DMS 273 treated with DMSO at 0.1 percent for 48 hours (cell line): ENCODE measurements around the gene PRDM1.

Experiments used
- DNase-seq: peaks from one replicate; lab custom pipeline; 2025; lab: John Stamatoyannopoulos, UW

Gene PRDM1

DNA sequence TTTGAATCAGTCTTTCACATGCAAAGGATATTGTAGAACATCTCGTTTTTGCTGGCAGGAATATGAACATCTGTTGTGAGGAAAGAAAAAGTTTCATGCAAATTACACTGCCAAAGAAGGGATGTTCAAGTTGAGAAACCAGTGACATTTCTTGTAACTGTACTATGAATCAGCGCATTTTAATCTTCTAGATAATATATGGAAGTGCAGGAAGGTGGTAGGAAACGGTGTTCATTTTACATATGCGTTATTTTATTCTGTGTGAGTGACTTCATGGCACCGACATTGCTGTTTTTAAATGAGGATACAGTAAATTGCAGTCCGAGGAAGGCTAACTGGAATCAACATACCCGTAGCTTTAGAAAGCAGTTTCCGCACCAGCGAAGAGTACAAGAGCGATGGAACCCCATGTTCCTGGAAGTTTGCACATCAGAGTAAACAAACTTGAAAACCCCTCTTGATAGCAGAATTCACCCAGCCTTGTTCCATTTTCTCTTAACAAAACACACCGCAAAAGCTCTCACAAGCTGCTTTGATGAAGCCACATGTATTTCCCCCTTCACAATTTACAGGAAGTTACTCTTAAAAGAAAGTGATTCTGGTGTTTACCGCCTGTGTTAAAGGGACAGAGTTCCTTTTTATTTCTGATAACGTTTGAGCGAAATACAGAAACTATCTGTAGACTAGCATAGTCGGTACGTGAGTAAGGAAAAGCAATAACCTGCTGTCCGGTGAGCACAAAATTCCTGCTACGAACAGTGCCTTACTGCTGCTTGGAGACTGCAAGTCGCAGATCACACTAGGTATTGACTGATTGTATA is 11.5 kb downstream of the PRDM1 start:
- DNase-seq: no peak

DNA sequence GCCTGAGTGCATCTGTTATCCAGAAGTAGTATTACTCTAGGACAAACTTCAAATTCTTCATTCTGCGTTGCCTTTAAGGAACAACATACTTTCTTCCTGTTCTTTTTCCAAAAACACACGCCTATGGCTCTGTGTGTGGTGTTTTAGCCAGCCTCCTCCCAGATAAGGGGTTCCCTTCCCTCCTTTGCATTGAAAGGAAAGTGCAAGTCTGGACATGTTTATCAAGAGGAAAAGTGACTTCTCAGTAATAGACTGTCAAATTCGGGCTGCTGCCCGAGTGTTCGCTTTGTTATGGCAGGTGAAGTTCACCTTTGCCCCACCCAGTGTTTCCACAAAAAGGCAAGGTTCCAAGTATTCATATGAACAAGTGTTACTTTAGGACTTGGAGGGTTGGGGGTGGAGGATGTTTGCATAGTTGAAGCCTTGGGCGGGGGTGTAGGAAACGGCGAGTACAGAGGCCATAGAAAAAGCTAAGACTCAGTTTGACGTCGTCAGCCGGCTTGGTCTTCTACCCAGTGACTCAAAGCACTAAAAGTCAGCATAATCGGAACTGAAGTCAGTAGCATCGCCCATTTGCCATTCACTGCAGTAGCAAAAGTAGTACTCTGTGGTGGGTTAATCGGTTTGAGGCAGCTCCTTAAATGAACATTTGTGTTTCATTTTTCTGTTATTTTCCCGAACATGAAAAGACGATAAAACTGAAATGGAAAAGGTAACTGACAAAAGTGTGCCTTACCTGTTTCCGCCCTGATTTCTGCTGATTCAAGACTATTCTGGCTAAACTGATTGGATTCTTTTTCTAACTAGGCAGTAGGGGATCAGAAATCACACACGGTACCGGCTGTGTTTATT is 12.5 kb downstream of the PRDM1 start:
- no peak for DNase-seq

DNA sequence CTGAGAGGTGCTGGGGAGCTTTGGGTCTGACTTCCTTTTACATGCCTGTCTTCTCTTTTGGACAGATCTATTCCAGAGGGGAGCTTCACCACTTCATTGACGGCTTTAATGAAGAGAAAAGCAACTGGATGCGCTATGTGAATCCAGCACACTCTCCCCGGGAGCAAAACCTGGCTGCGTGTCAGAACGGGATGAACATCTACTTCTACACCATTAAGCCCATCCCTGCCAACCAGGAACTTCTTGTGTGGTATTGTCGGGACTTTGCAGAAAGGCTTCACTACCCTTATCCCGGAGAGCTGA is 13.1 kb downstream of the PRDM1 start:
- DNase-seq: no peak

GRCh38 chr6:106100755-106101154 is 14.6 kb downstream of the PRDM1 start:
- no peak for DNase-seq

DNA sequence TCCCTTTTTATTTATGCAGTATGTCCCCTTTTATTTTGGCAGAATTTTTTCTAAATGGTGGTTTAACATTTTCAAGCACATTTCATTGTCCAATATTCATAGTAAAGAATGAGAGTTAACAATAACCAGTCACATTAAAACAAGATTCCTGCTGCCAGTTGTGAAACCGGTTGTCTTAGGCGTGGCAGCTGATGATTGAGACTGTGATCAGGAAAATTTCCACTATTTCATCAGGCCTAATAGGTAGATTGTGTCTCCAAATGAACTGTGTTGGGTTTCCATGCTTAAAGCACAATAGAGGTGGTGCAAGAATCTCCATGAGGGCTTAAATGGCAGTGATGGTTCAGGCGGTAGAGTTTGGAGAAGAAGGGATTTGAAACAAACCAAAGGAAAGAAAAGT is 15.3 kb downstream of the PRDM1 start:
- DNase-seq: no peak

GRCh38 chr6:106102034-106102433 is 15.9 kb downstream of the PRDM1 start:
- no peak for DNase-seq

DNA sequence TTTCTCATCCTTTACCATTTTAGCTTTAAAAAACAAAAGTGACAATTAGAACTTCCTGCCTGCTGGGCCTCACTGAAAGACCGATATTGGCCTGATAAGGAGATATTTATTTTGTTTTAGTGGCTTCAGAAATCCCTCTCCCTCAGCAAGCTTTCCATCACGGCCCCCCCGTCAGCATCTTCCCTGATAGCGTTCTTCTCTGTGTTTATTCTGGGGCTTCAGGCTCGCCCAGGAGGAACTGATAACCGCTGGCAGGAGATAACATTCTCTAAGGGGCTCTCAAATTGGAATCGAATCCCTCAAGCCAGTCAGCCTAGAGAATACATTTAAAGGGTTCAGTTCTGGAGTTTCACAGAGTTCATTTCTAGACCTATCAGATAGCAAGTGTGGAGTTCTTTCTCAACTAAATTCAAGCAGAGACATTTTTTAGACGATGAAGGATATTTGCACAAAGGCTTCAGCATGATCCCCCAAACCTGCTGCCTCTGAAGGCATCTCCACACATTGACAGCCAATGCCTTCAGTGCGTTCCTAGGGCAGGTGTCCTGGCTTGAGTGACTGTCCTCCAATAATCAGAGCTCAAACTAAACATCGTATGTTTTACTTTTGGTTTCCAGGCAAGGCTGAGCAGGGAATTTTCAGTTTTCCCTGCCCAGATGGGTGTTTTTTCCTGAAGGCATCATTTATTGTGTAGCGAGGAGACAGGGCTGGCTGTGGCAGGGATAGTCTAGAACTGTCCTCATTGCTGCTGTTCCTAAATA is 17.0 kb downstream of the PRDM1 start:
- DNase-seq: no peak

DNA sequence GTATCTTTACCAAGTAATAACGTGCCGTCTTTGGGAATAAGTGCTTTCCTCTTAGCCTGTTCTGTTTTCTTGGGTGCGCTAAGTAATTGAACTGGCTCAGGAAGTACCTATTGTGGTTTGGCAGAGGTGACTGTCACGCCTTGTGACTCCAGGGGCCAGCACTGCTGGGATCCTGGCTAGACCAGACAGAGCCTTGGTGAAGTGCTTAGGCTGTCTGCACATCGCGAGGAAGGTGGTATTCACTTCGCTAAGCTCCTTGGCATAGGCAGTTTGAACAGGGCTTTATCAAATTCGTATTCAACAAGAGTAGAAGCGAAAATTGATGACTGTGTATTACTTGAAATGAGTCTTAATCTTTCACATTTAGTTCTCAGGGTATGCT is 17.6 kb downstream of the PRDM1 start:
- DNase-seq: no peak

- no peak for DNase-seq
Observed at GRCh38 chr6:106104476-106104875, 18.3 kb downstream of the PRDM1 start.

DNA sequence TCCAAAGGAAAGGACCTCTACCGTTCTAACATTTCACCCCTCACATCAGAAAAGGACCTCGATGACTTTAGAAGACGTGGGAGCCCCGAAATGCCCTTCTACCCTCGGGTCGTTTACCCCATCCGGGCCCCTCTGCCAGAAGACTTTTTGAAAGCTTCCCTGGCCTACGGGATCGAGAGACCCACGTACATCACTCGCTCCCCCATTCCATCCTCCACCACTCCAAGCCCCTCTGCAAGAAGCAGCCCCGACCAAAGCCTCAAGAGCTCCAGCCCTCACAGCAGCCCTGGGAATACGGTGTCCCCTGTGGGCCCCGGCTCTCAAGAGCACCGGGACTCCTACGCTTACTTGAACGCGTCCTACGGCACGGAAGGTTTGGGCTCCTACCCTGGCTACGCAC is 18.8 kb downstream of the PRDM1 start:
- no peak for DNase-seq

DNA sequence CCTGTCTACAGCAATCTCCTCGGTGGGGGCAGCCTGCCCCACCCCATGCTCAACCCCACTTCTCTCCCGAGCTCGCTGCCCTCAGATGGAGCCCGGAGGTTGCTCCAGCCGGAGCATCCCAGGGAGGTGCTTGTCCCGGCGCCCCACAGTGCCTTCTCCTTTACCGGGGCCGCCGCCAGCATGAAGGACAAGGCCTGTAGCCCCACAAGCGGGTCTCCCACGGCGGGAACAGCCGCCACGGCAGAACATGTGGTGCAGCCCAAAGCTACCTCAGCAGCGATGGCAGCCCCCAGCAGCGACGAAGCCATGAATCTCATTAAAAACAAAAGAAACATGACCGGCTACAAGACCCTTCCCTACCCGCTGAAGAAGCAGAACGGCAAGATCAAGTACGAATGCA is 19.4 kb downstream of the PRDM1 start:
- no peak for DNase-seq

- no peak for DNase-seq
Observed at GRCh38 chr6:106106276-106107042, 20.3 kb downstream of the PRDM1 start.

- DNase-seq: no peak
Observed at GRCh38 chr6:106107043-106107613, 21.0 kb downstream of the PRDM1 start.

GRCh38 chr6:106108129-106108528 is 22.0 kb downstream of the PRDM1 start:
- no peak for DNase-seq

DNA sequence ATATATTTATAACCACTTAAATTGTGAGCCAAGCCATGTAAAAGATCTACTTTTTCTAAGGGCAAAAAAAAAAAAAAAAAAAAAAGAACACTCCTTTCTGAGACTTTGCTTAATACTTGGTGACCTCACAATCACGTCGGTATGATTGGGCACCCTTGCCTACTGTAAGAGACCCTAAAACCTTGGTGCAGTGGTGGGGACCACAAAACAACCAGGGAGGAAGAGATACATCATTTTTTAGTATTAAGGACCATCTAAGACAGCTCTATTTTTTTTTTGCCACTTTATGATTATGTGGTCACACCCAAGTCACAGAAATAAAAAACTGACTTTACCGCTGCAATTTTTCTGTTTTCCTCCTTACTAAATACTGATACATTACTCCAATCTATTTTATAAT is 22.9 kb downstream of the PRDM1 start:
- DNase-seq: no peak

- no peak for DNase-seq
Observed at GRCh38 chr6:106110164-106110826, 24.2 kb downstream of the PRDM1 start.

DNA sequence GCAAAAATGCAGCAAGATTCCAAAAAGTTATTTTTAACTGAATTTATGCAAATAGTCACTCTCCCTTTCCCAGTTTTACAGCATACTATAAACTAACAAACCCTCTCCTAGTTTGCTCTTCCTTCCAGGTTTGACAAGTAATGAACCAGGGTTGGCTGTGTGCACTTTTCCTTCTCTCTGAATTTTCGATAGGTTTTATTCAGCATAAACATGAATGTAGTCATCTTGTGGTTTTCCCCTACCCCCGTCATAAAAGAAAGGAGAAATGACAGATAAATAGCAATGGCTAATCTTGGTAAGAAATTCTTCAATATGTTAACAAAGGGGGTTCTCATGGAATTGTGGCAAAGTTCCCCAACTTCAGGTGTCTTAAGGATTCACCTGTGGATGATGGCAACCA is 26.3 kb downstream of the PRDM1 start:
- DNase-seq: no peak

GRCh38 chr6:106113256-106113959 is 27.3 kb downstream of the PRDM1 start:
- DNase-seq: no peak

DNA sequence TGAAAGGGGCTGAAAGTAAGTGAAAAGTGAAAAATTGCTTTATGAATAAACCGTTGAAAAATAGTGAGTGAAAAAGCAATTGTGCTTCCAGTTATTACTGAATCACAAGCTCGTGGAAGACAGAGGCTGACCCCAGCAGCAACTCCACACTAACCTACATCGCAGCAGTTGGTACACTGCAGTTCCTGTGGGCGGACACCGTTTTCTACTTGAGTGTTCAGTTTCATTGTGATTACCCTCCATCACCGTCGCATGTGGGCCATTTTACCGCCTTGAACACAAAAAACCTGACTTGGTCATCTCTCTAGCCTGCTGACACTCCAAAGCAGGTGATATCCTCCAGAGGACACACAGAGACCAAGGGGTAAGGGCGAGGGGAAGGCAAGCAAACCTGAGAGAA is 28.4 kb downstream of the PRDM1 start:
- no peak for DNase-seq

GRCh38 chr6:106115286-106115685 is 29.1 kb downstream of the PRDM1 start:
- no peak for DNase-seq
